ENCODE results near the gene PARP16.

DNA sequence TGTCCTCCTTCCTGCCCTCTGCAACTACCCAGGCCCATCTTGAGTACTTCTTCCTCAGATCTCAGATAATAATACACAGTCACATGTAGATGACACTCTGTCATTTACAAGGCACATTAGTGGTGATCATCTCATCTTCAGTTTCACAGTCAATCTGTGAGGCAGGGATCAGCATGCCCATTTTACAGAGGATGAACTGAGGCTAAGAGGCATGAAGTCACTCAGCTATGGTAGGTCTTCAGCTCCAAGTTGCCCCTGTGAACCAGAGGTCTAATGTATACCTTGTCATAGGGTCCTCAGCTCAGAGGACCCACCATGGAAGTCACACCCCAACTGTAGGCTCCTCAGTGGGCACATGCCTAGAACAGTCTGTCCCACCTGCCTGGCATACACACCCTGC lies 71.2 kb downstream of the PARP16 start:
- no peak for TF ChIP-seq POLR2AphosphoS5 (IDR thresholded peaks at IDR 0.05)
- TF ChIP-seq, protein P1, sequence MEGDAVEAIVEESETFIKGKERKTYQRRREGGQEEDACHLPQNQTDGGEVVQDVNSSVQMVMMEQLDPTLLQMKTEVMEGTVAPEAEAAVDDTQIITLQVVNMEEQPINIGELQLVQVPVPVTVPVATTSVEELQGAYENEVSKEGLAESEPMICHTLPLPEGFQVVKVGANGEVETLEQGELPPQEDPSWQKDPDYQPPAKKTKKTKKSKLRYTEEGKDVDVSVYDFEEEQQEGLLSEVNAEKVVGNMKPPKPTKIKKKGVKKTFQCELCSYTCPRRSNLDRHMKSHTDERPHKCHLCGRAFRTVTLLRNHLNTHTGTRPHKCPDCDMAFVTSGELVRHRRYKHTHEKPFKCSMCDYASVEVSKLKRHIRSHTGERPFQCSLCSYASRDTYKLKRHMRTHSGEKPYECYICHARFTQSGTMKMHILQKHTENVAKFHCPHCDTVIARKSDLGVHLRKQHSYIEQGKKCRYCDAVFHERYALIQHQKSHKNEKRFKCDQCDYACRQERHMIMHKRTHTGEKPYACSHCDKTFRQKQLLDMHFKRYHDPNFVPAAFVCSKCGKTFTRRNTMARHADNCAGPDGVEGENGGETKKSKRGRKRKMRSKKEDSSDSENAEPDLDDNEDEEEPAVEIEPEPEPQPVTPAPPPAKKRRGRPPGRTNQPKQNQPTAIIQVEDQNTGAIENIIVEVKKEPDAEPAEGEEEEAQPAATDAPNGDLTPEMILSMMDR (IDR thresholded peaks at IDR 0.05) = no peak
- no peak for TF ChIP-seq POLR2A (IDR thresholded peaks at IDR 0.05)
- no peak for TF ChIP-seq EP300 (IDR thresholded peaks at IDR 0.05)

Data from sigmoid colon (tissue), 4 donors.